Neural progenitor cell (in vitro differentiated cells): ENCODE data around the gene HOXA10. TPM values are rescaled to one million over a fixed set of nuclear protein-coding genes. Genes with fewer than 3 reads are reported as not detected.
A peak's percentile ranks its signal among the peaks of the same experiment; 100 is the strongest.

ENCODE experiments used
- DNase-seq: peaks from one replicate; pipeline ENCODE4 v3.0.0-alpha.2; 2016; ENCODE audit warnings: low spot score
- H2AFZ ChIP-seq: fragments of 200-600 bp; sonication (generic); replicated peaks from 2 replicates; pipeline ENCODE4 v1.6.1; 2016; ENCODE audit warnings: antibody characterized with exemption
- H3F3A ChIP-seq: fragments of 200-600 bp; sonication (generic); 2 replicates; pipeline ENCODE4 v1.6.1; 2016; ENCODE audit warnings: antibody characterized with exemption, low read depth
- H3K27ac ChIP-seq: fragments of 200-600 bp; sonication (generic); 2 replicates; pipeline ENCODE4 v1.5.1; 2016; ENCODE audit warnings: mild to moderate bottlenecking
- H3K27me3 ChIP-seq: fragments of 200-600 bp; sonication (generic); 2 replicates; pipeline ENCODE4 v1.6.1; 2016; ENCODE audit warnings: mild to moderate bottlenecking, moderate library complexity
- H3K36me3 ChIP-seq: fragments of 200-600 bp; sonication (generic); 2 replicates; pipeline ENCODE4 v1.5.1; 2016
- H3K4me1 ChIP-seq: fragments of 200-600 bp; sonication (generic); 2 replicates; pipeline ENCODE4 v1.6.1; 2016; ENCODE audit warnings: mixed run types
- H3K4me2 ChIP-seq: fragments of 200-600 bp; sonication (generic); 2 replicates; pipeline ENCODE4 v1.6.1; 2016
- H3K4me3 ChIP-seq: fragments of 200-600 bp; sonication (generic); 2 replicates; pipeline ENCODE4 v1.5.1; 2016
- H3K79me2 ChIP-seq: fragments of 200-600 bp; sonication (generic); 2 replicates; pipeline ENCODE4 v1.6.1; 2016; ENCODE audit warnings: low read depth
- H3K9ac ChIP-seq: fragments of 200-600 bp; sonication (generic); 2 replicates; pipeline ENCODE4 v1.6.1; 2016
- H3K9me3 ChIP-seq: fragments of 200-600 bp; sonication (generic); 2 replicates; pipeline ENCODE4 v1.5.1; 2016; ENCODE audit warnings: low read depth
- H4K20me1 ChIP-seq: fragments of 200-600 bp; sonication (generic); 2 replicates; pipeline ENCODE4 v1.6.1; 2016; ENCODE audit warnings: low read depth
- H3K27ac Mint-ChIP-seq: 3 replicates; pipeline ENCODE4 v1.8.0; 2021; ENCODE audit warnings: mixed read lengths
- H3K27me3 Mint-ChIP-seq: 2 replicates; pipeline ENCODE4 v1.8.0; 2022; ENCODE audit warnings: low read depth, mild to moderate bottlenecking, inconsistent platforms, moderate library complexity, mixed read lengths; ENCODE audit not compliant: insufficient read depth
- H3K36me3 Mint-ChIP-seq: 3 replicates; pipeline ENCODE4 v1.8.0; 2021; ENCODE audit warnings: mixed read lengths
- H3K4me1 Mint-ChIP-seq: 3 replicates; pipeline ENCODE4 v1.8.0; 2021; ENCODE audit warnings: mixed read lengths
- H3K4me3 Mint-ChIP-seq: 3 replicates; pipeline ENCODE4 v1.8.0; 2021; ENCODE audit warnings: mild to moderate bottlenecking, moderate library complexity, mixed read lengths
- H3K9me3 Mint-ChIP-seq: 3 replicates; pipeline ENCODE4 v1.8.0; 2020; ENCODE audit warnings: mixed read lengths
- EZH2 ChIP-seq: fragments of 200-600 bp; sonication (generic); IDR thresholded peaks from 2 replicates; pipeline ENCODE4 v1.6.1; 2017; ENCODE audit warnings: antibody characterized with exemption, mild to moderate bottlenecking, moderate library complexity
- EZH2phosphoT487 ChIP-seq: fragments of 200-600 bp; sonication (generic); IDR thresholded peaks from 2 replicates; pipeline ENCODE4 v1.6.1; 2017; ENCODE audit warnings: antibody characterized with exemption
- total RNA-seq: library from RNA; depleted of rRNA; stranded (reverse); fragments of >200 nt; gene quantifications from 2 replicates; pipeline ENCODE4 v1.2.3, GENCODE V29; 2015; ENCODE audit warnings: low replicate concordance
- TF ChIP-seq, protein P1 (sequence below): fragments of 200-600 bp; sonication (generic); IDR thresholded peaks from 2 replicates; pipeline ENCODE4 v1.5.1; 2017; ENCODE audit warnings: antibody characterized with exemption, mild to moderate bottlenecking

HOXA10 gene
- total RNA-seq, 1 donor from 2014 or later, result not detected

DNA sequence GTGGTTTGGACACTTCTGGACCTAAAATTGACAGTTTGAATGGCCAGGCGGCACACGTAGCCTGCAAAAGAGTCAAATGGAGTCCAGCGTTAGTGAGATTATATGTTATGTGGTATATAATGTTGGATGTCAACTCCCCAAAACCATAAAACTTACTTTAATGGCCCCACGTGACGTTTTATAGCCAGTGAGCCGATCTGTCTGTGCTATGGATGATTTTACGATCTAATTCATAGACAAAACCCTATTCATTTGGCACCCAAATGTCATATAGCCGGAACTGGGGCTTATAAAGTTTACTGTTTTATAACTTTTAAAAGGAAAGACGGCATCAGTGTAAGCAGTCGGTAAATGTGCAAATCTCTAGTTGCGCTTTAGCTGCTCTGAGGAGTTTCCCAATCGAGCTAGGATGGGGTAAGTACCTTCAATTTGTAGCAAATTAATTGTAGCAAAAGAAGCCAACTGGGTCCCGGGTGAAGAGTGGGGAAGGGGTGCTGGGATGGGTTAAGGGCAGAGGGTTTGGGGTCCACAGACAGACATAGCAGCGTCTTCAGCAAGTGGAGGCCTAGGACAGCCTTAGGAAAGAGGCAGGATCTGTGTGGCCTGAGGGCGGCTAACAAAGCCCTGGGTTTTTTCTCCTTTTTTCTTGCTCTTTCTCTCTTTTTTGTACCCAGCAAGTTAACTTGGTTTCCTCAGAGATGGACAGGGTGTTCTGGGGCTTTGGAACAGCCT is 33.8 kb downstream of the HOXA10 start:
- H3K9me3 Mint-ChIP-seq, result peaks cover 10% of the 10 kb centered on the region
- Histone ChIP-seq H3K27me3 (peaks cover 100% of the 10 kb centered on the region), H3K9me3 (no peaks in the 10 kb centered on the region), H3K27ac (no peak overlapping the region), H3K4me2 (no peak overlapping the region), H3K9ac (no peak overlapping the region), H3K36me3 (no peaks in the 10 kb centered on the region), H3F3A (no peaks in the 10 kb centered on the region), H3K4me3 (no peak overlapping the region), H3K4me1 (peaks cover 10% of the 10 kb centered on the region), H3K79me2 (no peaks in the 10 kb centered on the region), H4K20me1 (peaks cover 92% of the 10 kb centered on the region), H2AFZ (no peak overlapping the region)
- no peak for DNase-seq
- H3K4me3 Mint-ChIP-seq, result no peak overlapping the region
- H3K4me1 Mint-ChIP-seq, result peaks cover 8% of the 10 kb centered on the region
- no peak overlapping the region for H3K27ac Mint-ChIP-seq
- H3K27me3 Mint-ChIP-seq, result peaks cover 90% of the 10 kb centered on the region
- peak; percentile 84 for TF ChIP-seq EZH2
- TF ChIP-seq EZH2phosphoT487, result no peak
- no peaks in the 10 kb centered on the region for H3K36me3 Mint-ChIP-seq

DNA sequence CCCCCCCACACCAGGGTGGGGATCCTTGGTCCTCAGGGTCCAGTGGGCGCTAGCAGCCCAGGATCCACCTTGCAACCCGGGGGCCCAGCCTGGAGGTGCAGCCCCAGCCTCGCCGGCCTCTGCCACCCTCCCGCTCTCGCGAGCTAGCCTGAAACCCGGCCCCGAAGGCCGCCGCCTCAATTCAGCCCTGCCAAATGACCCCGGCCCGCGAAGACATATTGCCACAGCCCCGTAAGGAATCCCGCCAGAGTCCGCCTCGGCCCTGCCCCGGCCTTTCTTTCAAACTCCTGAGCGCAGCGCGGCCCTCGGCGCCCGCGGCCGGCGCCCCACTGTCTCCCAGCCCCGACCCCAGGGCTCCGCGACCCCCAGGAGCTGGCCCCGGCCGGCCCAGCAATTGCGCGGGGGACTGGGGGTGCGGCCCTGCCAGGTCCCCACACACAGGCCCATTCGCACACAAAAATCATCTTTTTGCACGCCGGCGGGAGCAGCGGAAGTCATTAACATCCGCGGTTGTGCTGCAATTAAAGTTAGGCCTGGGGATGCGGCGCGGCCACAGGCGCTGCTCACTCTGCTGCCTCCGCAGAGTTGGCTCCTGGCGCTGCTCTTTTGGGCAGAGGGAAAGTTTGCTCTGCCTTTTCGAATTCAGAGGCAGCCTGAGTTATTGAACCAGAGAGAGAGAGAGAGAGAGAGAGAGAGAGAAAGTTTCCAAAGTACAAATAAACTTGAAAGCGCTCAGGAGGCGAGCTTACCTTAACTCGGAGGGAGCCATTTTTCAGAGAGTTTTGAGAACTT is 34.6 kb downstream of the HOXA10 start:
- Histone ChIP-seq H3K27me3 (peaks cover 100% of the 10 kb centered on the region), H3K36me3 (no peaks in the 10 kb centered on the region), H3F3A (no peaks in the 10 kb centered on the region), H2AFZ (no peak overlapping the region), H3K4me2 (peak overlapping the region; percentile 51), H3K79me2 (no peaks in the 10 kb centered on the region), H3K4me1 (peaks cover 10% of the 10 kb centered on the region), H4K20me1 (peaks cover 95% of the 10 kb centered on the region), H3K27ac (no peak overlapping the region), H3K4me3 (no peak overlapping the region), H3K9ac (no peak overlapping the region), H3K9me3 (no peaks in the 10 kb centered on the region)
- peak; percentile 70 for DNase-seq
- TF ChIP-seq, protein P1, sequence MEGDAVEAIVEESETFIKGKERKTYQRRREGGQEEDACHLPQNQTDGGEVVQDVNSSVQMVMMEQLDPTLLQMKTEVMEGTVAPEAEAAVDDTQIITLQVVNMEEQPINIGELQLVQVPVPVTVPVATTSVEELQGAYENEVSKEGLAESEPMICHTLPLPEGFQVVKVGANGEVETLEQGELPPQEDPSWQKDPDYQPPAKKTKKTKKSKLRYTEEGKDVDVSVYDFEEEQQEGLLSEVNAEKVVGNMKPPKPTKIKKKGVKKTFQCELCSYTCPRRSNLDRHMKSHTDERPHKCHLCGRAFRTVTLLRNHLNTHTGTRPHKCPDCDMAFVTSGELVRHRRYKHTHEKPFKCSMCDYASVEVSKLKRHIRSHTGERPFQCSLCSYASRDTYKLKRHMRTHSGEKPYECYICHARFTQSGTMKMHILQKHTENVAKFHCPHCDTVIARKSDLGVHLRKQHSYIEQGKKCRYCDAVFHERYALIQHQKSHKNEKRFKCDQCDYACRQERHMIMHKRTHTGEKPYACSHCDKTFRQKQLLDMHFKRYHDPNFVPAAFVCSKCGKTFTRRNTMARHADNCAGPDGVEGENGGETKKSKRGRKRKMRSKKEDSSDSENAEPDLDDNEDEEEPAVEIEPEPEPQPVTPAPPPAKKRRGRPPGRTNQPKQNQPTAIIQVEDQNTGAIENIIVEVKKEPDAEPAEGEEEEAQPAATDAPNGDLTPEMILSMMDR, result no peak
- TF ChIP-seq EZH2phosphoT487 (peak; percentile 99), EZH2 (peak; percentile 100)
- Mint-ChIP-seq H3K4me3 (peak overlapping the region; percentile 67), H3K36me3 (no peaks in the 10 kb centered on the region), H3K27me3 (peaks cover 92% of the 10 kb centered on the region), H3K9me3 (peaks cover 8% of the 10 kb centered on the region), H3K27ac (no peak overlapping the region), H3K4me1 (peaks cover 8% of the 10 kb centered on the region)

DNA sequence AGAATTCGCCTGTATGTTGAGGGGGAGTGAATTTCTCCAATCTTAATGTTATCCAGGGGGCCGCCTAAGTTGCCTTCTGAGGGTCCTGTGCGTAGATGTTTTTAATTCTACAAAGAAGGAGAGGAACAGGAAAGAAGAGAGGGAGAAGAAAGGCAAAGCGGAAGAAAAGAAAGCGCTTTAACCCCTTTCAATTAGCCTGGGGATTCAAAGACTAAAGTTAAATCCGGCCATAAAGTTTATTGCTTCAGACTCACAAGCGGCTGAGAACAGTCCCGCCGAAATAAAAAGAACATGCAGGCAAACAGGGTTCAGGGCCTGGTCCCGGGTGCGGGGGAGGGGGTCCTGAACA is 35.2 kb downstream of the HOXA10 start:
- H3K27ac ChIP-seq, result no peak overlapping the region
- H3F3A ChIP-seq, result no peaks in the 10 kb centered on the region
- DNase-seq, result no peak
- no peak overlapping the region for H2AFZ ChIP-seq
- H3K36me3 ChIP-seq, result no peaks in the 10 kb centered on the region
- H3K4me3 ChIP-seq, result no peak overlapping the region
- H3K4me1 ChIP-seq, result peaks cover 10% of the 10 kb centered on the region
- H3K27ac Mint-ChIP-seq, result no peak overlapping the region
- H4K20me1 ChIP-seq, result peaks cover 95% of the 10 kb centered on the region
- H3K27me3 ChIP-seq, result peaks cover 100% of the 10 kb centered on the region
- H3K9me3 Mint-ChIP-seq, result peaks cover 11% of the 10 kb centered on the region
- H3K27me3 Mint-ChIP-seq, result peaks cover 92% of the 10 kb centered on the region
- TF ChIP-seq, protein P1, result no peak
- peaks cover 1% of the 10 kb centered on the region for H3K36me3 Mint-ChIP-seq
- no peak overlapping the region for H3K9ac ChIP-seq
- H3K4me3 Mint-ChIP-seq, result no peak overlapping the region
- peak overlapping the region; percentile 51 for H3K4me2 ChIP-seq
- H3K79me2 ChIP-seq, result no peaks in the 10 kb centered on the region
- peaks cover 8% of the 10 kb centered on the region for H3K4me1 Mint-ChIP-seq
- H3K9me3 ChIP-seq, result no peaks in the 10 kb centered on the region

DNA sequence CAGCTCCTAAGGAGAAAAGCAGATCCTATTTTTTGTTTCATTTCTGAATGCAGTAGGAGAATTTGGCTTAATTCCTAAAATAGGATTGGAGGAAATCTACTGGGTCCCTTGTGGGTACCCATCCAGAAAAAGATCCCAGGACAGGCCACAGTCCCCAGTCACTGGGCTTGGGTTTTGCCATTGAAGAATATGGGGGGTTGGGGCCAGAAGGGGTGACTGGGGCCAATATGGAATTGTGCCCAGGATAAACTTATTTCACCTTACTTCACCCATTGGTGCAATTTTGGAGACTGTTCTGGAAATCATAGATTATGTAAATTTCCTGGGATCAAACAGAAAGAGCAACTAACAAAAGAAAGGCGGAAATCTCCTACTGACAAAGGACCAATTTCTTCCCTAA is 35.6 kb downstream of the HOXA10 start:
- no peaks in the 10 kb centered on the region for H3K79me2 ChIP-seq
- H3K27me3 ChIP-seq, result peaks cover 100% of the 10 kb centered on the region
- H3K27ac ChIP-seq, result no peak overlapping the region
- H3F3A ChIP-seq, result no peaks in the 10 kb centered on the region
- Mint-ChIP-seq H3K36me3 (peaks cover 2% of the 10 kb centered on the region), H3K9me3 (peaks cover 14% of the 10 kb centered on the region), H3K4me3 (no peak overlapping the region), H3K27ac (no peak overlapping the region), H3K27me3 (peaks cover 93% of the 10 kb centered on the region), H3K4me1 (peaks cover 6% of the 10 kb centered on the region)
- TF ChIP-seq, protein P1, result no peak
- TF ChIP-seq EZH2, result no peak
- TF ChIP-seq EZH2phosphoT487, result no peak
- H3K36me3 ChIP-seq, result no peaks in the 10 kb centered on the region
- H2AFZ ChIP-seq, result no peak overlapping the region
- H3K4me1 ChIP-seq, result peaks cover 9% of the 10 kb centered on the region
- no peaks in the 10 kb centered on the region for H3K9me3 ChIP-seq
- no peak overlapping the region for H3K4me2 ChIP-seq
- peaks cover 96% of the 10 kb centered on the region for H4K20me1 ChIP-seq
- H3K4me3 ChIP-seq, result no peak overlapping the region
- H3K9ac ChIP-seq, result no peak overlapping the region
- no peak for DNase-seq
